ENCODE data around the gene PPP1R9A.

The PPP1R9A gene

DNA sequence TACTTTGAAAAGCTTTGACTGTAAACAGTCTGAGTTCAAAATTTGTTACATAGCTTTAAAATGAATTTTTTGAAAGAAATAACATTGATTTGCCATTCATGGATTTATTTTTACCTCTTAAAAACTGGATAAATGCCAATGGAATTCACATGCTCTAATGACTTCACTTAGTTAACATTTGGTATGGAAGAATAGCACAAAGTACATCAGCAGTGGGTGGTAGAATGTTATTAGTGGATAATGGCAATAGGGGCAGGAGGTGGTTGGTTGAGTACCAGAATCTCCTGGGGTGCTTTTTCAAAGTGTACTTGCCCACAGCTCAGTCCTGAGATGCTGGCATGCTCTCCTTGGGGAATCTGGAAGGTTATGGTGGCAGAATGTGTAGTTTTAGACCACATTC lies 4.7 kb downstream of the PPP1R9A start:
- no peak for DNase-seq

DNA sequence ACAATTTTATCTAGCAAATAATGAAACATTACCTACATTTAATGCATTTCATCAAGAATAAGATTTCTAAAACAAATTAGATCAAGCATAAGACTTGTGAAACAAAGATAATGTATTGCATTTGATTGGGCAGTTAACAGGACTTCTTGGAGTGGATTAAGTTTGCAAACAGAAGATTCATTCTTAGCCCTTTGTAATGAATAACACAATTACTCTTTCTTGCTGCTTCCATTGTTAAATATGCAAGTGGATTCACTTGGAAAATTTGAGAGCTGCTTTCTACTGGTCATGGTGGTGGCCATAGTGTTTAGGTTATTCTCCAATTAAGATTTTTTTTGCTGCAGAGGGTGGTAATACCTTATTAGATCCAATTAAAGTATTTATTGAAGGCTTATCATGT lies 6.0 kb downstream of the PPP1R9A start:
- no peak for DNase-seq

DNA sequence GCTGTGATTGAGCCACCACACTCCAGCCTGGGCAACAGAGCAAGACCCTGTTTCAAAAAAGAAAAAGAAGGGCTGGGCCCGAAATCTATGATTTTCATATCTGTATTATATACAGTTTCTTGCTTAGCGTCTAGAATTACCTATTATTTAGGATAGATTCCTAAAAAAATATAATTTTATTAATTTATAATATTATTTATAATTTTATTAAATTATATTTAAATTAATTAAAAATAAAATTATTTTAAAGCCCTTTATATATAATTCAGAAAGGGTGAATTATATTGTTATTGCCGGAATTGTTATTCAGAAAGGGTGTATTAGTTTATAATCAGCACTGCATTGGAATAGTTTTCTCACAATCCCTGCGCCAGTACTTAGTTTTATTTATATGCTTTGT lies 14.5 kb downstream of the PPP1R9A start:
- no peak for DNase-seq

DNA sequence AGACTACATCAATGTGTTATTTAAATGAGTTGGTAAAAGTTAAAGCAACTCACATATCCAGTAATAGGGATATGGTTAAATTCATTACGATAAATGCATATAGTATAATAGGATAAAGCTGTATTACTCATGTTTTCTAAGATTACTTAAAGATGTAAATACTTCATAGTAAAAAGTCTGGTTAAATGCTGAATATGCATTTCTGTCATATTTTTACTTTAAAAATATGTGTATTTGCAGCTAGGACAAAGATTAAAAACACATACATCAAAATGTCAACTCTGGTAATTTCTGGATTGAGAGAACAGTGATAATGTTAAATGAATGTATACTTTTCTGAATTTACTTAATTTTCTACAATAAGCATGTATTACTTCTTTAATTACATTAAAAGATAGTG lies 15.1 kb downstream of the PPP1R9A start:
- no peak for DNase-seq

DNA sequence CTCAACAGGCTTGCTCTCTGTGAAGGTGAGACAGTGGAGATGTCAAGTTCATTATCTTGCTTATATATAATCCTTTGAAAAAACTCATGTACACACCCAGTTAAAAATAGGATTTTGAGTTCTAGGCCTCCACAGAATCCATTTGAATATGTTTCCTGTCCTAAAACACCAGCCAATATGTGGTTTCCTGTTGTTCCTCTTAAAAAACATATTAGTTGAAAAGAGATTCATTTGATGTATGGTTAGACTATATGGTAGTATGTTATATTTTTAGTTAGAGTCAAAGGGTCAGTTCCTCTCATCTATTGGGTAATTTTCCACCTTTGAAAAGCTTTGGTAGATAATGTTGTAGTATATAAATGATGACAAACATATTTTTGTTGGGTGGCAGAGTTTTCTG lies 16.0 kb downstream of the PPP1R9A start:
- no peak for DNase-seq

DNA sequence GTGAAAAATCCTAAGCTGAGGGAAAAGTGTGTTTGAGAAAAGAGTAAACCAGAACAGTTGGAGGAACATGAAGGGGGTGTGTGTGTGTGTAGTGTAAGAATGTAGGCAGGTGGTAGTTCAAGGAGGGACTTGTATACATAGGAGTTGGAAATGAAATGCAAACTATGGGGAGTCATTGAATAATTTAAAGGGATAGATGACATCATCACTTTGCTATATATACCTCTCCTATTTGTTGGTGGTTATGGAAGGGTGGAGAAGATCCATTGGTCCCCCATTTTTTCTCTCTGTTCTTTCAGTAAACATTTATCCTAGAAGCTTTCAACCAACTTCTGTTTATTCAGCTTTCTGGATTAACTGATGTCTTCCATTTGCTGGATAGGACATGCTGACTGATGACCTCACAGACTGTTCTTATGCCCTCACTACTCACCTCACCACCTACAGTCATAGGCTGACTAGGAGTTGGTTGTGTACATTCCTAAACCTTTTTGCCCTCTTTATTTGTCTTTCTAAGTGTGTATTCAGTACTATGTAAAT lies 20.8 kb downstream of the PPP1R9A start:
- no peak for DNase-seq

DNA sequence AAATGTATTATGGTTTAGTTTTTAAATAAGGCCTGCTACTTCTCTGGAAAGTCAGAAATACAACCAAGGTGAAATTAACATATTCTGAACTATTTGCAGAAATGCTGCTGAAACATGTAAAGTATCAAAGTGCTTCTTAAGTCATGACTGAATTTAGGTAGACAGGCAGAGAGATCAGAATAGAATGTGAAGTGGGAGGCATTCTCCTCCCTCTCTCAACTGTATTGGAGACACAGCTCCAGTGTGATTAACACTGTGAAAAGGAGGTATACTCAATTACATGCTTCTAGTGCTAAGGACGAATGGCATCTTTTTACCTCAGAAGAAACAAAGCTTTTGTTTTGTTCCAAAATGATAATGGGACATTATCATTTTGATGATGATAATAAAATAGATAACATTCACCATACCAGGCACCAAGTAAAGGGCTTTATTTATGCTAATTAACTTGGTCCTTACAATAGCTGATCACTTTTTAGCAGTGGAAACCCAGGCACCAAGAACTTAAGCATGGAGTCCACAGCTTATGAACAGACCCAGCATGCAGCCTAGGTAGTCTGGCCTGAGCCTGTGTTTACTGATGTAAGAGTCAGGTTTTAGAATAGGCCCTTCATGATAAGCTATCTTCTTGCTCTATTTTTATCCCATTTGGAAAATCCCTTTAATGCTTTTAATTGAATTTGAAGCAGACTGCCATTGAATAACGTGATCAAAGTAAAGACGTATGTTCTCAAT lies 26.0 kb downstream of the PPP1R9A start:
- DNase-seq = no peak

DNA sequence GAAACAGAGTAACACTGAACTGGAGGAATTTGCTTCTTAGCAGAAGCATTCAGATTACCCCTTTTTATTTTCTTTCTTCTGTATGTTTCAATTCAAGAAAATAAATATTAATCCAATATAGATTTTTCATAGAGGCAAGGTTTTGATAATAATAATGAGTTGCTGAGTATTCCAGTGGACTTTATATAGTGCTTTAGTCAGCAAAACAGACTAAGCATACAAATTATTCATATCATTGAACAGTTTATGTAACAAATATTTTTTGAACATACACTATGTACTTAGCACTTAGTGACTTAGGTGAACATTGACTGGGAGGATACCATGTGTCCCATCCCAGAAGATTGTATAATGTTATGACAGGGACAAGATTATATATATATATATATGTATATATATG lies 32.0 kb downstream of the PPP1R9A start:
- no peak for DNase-seq

DNA sequence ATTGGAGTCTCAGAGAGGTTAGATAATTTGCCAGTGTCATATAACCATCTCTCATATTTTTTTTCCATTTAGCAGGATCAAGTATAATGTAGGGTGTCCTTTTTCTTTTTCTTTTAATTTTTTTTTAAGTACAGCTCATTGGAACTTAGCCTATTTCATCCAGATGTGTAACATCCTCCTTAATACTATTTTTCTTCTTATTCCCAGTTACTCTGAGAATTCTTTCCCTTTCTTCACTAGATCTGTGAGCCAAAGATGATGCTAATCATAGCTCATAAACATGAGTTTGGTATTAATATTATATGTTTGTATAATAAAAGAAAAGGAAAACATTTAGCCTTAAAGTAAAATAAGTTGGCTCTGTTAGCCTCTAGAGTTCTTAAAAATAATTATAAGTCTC lies 32.8 kb downstream of the PPP1R9A start:
- DNase-seq = no peak

DNA sequence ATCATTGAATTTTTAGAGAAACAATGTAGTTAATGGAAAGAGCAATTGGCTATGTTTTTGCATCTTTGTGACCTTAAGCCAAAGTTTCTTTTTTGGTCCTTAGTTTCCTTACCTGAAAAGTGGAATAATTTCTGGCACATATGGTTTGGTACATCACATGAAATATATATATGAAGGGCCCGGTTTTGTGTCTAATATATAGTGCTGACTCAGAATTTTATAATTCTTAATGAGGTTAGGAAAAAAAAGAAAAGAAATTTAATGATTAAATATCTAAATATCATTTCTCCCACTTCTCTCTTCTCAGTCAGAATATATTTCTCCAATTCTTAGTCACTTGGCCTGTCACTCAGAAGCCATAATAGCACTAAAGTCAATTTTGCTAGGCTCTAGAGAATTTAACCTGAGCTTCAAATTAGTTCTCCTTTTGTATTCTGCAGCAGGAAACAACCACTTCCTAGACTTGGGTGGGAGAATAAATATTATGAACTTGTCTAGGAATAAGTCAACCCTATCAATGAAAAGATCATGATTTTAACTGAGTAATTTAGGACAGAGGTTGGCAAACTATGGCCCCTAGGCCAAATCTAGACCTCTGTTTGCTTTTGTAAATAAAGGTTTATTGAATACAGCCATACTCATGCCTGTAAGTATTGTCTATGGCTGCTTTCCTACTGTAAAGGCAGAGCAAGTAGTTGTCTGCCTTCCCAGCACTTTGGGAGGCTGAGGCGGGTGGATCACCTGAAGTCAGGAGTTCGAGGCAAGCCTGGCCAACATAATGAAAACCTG lies 34.6 kb downstream of the PPP1R9A start:
- peak; percentile 20 for DNase-seq

DNA sequence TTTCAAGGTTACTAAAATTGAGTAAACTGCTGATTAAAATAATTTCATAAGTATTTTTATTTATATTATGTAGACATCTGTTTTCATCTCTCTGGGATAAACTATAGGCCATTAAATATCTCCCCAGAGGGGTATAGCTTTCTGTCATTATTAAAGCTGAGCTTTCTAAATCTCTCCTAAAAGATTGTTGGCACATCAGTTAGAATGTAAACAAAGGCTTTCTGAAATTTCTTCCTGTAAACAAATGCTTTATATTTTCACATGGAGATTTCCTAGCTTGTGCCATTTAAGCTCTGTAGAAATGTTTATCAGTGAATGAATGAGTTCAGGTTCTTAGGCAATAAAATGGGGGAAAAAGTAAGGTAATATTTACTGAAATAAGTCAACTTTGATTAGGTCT lies 35.7 kb downstream of the PPP1R9A start:
- DNase-seq = no peak

DNA sequence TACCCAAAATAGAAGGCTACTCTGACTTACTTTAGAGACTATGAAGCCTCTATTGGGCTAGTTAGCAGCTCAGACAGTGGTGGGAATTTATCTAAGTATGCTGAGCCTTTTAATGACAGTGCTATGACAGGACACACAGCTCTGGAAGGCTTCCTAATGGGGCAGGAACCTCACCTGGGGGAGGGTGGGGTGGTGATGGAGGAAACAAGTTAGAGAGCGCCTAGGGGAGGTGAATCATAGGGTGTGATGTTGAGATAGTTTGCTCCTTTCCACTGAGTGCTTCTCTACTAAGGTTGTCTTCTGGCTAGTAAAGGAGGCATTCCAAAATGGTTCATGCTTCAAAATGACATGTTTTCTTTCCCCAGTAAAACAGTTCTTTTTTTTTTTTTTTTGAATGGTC lies 42.1 kb downstream of the PPP1R9A start:
- no peak for DNase-seq

DNA sequence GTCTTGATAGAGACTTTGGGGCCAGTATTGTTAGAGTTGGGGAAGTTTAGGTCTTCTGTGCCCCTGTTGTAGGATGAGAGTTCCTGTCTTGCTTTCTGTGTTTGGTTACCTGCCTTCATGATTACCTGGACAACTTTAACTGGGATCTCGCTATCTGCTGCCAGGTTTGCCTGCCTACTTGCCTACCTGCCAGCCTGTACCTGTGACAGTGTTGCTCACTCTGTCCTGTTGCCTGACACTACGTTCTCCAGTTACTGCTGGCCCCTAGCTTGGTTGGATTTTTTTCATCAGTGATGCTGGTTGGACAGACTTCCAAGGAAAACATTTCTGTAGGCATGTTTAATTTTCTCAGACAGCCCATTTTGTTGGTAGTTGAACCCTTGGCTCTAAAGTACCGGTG lies 48.4 kb downstream of the PPP1R9A start:
- no peak for DNase-seq

DNA sequence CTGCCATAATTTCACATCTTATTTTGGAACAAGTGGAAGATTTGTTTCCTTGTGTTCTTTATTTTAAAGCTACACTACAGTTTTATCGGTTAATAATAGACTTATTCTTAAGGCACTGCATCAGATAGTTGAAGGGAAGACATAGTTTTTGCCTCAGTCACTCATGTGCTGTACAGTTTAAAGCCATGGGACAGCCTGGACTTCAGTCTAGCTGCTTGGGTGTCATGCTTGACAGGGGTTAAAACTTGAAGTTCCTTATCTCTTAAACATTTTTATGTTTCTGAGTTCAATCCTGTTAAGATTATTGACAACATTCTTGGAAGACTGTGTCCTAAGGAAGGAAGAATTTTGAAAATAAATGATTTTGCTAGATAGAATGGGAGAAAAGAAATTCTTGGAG lies 49.7 kb downstream of the PPP1R9A start:
- no peak for DNase-seq

DNA sequence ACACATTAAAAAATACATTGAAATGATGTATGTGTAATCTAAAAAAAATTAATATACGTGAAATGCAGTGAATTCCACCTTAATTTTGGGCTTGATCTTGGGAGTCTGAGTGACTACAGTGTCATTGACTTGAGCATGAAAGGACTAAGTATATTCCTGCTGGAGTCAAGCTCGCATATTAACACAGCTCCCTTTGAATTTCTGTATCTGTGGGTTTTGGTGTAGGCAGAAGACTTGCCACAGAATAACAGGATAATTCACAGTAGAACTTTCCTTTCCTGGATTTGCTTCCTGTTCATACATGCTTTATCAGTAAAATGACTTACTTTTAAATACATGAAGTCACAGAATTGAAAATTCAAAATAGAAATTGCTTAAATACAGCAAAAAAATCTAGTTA lies 55.3 kb downstream of the PPP1R9A start:
- DNase-seq = no peak

DNA sequence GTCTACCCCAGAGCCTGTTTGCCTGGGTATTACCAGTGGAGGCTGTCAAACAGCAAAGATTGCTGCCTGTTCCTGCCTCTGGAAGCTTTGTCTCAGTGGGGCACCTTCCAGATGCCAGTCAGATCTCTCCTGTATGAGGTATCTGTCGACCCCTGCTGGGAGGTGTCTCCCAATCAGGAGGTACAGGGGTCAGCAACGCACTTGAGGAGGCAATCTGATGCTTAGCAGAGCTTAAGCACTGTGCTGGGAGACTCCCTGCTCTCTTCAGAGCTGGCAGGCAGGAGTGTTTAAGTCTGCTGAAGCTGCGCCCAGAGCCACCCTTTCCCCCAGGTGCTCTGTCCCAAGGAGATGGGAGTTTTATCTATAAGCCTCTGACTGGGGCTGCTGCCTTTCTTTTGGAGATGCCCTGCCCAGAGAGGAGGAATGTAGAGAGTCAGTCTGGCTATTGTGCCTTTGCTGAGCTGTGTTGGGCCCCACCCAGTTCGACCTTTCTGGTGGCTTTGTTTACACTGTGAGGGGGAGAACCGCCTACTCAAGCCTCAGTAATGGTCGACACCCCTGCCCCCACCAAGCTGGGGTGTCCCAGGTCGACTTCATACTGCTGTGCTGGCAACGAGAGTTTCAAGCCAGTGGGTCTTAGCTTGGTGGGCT lies 62.2 kb downstream of the PPP1R9A start:
- DNase-seq = no peak

DNA sequence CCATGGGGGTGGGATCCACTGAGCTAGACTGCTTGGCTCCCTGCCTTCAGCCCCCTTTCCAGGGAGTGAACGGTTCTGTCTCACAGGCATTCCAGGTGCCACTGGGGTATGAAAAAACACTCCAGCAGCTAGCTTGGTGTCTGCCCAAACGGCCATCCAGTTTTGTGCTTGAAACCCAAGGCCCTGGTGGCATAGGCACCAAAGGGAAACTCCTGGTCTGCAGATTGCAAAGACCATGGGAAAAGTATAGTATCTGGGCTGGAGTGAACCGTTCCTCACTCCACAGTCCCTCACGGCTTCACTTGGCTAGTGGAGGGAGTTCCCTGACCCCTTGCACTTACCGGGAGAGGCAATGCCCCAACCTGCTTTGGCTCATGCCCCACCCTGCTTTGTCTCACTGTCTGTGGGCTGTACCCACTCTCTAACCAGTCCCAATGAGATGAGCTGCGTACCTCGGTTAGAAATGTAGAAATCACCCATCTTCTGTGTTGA lies 62.7 kb downstream of the PPP1R9A start:
- DNase-seq = no peak

DNA sequence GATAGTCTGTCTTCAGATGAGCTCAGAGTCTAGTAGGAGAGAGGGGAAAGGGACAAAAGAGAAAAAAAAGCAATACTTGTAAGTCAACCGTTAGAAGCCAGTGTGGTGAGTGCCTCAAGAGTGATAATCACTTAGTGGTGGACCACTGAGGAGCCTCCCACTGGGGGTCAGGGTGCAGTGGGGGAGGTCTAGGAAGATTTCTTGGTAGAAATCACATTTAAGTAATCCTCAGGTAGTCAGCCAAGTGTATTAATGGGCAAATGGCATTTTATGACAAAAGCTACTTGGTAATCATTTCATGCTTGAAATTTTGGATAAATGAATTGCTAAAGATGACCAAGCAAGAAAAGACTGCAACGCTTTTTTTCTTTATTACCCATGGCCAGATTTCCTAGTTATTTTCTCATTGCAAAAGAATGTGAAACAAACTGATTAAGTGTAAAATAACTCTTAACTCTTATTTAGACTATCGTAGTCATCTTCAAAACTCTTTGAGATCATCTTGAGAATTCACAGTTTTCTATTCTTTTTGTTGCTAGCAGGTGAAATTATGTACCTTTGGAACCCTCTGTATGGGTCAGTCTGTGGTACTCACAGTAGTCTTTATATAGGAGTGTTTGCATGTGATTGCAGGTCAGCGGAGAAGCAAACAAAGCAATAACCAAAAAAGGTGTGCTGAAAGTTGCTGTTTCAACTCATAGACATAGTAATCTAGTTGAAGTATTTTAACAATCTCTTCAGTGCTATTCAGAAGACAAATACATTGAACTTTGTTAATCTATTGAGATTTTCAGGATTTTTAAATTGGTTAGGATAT lies 63.9 kb downstream of the PPP1R9A start:
- DNase-seq = no peak

DNA sequence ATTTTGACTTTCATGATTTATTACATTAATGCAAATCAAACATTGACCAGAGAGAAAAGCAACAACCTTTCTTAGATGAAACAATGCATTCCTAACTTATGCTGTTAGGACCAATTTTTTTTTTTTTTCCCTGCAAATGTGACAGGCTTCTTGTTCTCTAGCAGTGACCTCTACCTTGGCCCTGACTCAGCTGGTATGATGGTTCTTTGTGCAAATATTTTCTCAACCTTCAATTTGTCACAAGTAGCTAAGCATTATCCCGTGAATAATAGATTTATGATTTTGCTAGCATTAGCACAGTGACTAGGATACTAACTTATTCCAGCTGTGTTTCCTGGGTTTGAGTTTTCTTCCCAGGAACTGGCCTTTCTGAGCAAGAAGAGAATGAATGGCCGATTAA lies 64.9 kb downstream of the PPP1R9A start:
- no peak for DNase-seq

DNA sequence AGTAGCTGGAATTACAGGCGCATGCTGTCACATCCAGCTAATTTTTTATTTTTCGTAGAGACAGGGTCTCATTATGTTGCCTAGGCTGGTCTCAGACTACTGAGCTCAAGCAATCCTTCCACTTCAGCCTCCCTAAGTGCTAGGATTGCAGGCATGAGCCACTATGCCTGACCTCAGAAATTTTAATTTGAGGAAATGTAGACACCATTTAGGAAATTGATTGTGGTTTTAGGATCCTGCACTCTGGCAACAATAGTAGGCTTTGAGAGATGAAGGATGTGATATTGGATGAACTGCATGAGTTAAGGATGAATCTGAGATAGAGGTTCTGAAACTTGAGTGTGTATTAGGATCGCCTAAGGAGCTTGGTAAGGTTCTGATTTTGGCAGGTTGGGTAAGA lies 66.5 kb downstream of the PPP1R9A start:
- DNase-seq = no peak

DNA sequence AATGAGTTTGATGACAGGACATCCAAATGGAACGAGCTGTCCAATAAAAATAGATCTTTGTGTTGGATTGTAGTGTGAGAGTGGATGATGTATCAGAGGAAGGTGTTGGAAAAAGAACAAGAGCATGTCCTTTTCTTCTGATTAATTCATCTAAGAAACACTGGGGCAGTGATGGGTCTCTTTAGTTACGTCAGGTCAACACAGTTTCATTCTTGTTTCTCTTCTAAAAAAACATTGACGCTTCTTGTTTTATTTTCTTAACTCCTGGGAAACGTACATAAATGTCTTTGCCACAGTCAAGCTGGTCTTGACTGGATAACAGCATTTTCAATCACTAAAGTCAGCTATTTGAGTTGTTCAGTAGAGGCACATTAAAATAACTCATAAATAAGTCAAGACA lies 67.0 kb downstream of the PPP1R9A start:
- DNase-seq = no peak

DNA sequence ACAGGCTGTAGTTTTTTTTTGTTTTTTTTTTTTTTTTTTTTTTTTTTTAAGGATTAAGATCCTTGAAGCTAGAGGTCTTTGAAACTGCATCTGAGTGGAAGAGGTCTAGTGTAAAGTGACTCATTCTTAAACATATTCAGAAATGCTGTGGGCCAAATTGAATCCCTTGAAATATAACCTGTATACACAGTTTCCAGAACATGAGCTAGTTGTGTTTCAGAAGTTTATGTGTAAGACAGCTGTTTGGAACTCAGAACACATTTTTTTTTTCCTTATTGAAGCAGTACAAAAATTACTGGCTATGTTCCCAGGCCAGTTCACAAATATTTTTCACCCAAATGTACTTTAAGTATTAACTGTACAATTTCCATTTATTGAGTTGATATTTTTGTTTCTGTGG lies 67.9 kb downstream of the PPP1R9A start:
- no peak for DNase-seq
